HG02884 (cell line): ENCODE measurements around the gene OR51D1.

Experiments used
- ATAC-seq: cut with Tn5 transposase; IDR thresholded peaks from one replicate; pipeline ENCODE4 v1.9.1; 2021; ENCODE audit warnings: mild to moderate bottlenecking, moderate library complexity; ENCODE audit not compliant: unreplicated experiment

Gene OR51D1

DNA sequence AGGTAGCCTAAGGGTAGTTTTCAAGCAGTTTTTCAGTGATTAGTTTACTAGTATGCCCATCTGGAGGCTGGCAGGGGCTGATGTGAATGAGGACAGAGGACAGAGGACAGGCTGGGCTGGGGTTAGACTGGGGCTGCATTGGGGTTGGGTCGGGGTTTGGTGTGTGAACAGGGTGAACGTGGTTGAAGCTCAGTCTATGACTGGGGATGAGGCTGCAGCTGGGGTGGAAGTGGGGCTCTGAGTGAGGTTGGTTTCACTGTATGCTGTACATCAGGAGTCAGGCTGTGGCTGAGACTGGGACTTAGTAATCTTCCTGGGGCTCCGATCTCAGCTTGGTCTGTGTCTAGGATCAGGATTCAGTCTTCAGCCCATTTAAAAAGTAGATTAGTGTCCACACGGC is 7.0 kb downstream of the OR51D1 start:
- ATAC-seq, result no peak

DNA sequence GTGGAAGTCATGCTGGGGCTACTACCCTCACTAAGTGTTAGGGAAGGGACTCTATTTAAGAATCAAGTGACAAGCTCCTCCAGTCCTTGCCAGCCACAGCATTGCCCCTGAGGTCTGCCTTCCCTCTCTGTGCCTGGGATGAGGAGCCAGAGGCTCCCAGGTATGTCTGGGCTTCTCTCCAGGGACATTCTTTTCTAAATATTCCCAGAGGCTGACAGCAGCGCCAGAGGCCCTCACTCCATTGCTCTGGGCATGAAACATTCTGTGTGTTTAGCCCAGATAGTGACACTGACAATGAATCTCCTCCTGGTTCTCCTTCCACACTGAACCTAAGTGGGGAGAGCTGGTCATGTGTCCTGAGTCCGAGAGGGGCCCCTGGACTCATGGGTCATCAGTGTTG is 8.7 kb downstream of the OR51D1 start:
- no peak for ATAC-seq

DNA sequence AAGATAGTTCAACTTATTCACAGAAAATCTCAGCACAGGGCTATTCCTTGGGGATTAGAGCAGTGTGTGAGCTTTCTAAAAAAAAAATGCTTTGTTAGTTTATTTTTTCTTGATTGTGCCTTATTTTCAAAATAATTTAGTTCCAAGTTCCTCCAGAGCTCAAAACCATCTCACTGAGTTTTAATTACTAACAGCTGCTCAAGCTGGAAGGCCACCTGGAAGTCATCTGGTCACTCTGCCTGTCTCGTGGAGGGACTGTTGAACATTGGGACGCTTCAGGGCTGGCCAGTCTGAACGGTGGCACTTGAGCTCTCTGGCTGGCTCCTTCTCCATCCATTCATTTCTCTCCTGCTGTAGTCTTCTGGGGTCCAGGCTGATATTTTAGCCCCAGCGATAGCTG is 10.5 kb downstream of the OR51D1 start:
- no peak for ATAC-seq

DNA sequence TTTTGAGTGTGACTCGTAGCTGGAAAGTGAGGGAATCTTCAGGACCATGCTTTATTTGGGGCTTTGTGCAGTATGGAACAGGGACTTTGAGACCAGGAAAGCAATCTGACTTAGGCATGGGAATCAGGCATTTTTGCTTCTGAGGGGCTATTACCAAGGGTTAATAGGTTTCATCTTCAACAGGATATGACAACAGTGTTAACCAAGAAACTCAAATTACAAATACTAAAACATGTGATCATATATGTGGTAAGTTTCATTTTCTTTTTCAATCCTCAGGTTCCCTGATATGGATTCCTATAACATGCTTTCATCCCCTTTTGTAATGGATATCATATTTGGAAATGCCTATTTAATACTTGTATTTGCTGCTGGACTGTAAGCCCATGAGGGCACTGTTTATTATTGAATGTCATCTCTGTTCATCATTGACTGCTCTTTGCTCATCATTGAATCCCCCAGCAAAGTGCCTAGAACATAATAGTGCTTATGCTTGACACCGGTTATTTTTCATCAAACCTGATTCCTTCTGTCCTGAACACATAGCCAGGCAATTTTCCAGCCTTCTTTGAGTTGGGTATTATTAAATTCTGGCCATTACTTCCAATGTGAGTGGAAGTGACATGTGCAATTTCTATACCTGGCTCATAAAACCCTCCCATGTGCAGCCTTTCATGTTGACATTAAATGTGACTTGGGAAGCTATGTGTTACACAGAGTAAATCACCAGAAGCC is 17.5 kb downstream of the OR51D1 start:
- no peak for ATAC-seq

DNA sequence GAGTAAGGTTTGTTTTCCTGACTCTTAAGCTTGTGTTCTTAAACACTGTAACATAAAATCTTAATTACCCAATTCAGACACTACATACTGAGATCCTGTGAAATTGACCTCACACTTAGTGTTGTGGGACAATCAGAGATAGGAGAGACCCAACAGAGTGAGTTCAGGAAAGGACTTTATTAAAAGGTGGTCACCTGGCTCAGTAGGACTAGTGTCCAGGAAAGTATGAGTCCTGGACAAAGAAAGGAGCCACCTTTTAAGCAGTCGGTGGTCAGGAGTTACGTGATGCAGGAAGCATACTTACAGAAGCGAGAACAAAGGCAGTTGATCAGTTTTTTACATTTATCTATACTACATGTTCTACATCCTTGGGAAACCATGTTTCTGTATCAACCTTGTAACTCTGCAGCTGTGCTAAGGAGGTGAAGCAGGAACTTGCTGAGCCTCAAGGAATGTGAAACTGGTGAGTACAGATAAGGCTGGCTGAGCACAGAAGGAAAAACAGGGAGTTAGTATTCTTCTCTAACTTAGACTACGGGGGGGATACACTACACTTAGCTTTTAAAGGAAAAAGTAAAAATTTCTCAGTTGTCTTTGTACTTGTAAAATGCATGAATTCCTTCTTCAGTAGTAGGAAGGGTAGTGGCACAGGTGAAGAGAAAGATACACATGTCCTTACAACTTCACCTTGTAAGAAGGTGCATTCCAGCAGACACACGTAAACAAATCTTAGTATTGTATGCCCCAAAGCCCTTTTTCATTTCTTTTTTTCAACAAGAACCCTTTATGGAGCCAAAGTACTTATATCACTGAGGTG is 21.6 kb downstream of the OR51D1 start:
- no peak for ATAC-seq

DNA sequence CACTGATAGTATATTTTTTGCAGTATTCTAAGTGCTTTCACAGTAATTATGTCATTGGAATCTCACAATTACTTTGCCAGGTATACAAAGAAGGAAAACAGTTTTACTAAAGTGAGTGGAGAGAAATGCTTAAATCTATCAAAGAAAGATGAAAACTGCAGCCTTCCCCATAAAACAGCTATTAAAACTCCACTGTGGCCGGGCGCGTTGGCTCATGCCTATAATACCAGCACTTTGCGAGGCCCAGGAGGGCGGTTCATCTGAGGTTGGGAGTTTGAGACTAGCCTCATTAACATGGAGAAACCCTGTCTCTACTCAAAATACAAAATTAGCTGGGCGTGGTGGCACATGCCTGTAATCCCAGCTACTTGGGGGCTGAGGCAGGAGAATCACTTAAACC is 25.6 kb downstream of the OR51D1 start:
- ATAC-seq, result no peak

DNA sequence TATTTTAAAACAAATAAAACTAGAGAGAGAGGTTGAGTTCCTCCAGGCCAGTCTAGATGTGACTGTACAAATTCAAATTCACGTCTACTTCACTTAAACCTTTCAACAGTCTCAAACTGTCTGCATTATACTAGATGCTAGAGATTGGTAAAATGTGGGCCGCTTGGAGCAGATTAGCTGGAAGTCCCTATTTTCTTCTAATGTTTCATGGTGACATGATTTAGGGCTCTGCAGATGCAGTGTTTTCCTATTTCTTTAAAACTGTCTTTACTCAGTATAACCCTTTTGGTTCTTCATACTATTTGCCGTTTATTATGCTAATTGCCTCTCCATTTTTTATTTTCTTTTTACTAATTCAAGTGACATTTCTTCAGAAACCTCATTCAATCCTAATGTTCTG is 26.9 kb downstream of the OR51D1 start:
- no peak for ATAC-seq

DNA sequence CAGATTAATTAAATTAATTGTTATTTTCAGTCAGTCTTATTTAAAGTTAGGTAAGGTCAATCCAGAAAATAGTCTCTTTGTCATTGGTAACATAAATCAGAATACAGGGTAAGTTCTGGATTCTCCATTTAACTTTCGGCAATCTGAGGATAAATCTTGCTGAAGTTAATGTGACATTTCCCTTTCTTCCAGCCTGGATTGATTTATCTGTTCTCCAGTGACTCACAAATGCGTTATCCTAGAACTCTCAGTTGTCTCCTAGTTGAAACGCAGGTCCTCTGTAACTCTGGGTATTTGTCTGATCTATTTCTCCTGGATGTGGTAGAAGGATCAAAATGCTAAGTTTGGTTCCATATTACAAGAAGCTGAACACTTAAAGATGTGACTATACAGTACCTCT is 27.5 kb downstream of the OR51D1 start:
- no peak for ATAC-seq

DNA sequence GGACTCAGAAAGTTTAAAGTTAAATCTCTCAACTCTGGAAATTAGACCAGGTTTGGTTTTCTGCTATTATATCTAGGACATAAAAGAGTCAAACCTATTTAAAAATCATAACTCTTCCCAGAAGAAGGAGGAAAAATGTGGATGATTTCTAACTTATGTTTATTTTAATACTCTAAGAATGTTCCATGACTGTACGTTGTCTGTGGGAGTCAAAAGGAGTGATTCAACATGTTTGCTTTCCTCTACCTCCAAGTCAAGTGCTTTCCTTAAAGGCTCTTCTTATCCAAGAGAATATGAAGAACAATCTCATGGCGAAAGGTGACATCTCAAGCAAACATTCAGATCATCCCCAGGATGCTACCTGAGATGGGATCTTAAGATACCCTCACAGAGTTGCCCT is 28.1 kb downstream of the OR51D1 start:
- ATAC-seq, result no peak

DNA sequence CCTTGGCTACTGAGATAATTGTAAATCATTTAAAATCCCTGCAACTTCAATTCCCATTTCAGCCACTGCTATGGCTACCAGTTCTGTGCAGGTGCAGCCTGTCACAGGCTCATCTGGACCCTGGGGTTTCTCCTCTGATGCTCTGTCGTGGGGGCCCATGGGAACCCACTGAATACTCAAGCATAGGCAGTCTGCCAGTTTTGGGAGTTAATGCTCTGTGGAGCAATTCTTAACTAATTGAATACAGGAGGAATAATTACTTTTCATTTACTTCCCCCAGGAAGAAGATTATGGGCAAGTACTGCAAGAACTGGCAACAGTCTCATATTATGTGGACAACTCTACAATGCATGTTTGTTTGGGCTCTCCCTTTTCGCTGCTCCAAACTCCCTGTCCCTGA is 34.5 kb downstream of the OR51D1 start:
- no peak for ATAC-seq

DNA sequence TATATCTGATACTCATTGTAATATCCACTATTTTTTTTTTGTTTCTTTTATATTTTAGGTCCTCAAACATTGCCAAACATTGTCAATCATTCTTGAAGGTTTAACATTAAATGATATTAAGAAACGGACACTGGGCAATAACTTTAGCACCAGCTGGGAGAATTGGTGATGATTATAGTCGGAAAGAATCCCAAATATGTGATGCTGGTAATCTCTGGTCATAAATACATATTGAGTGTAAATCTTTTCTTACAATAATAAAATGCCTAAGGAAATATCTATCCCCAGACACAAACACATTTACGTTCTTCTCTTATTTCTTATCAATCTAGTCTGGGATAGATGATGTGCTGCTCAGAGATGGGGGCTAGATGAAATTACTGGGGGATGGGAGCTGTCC is 35.2 kb downstream of the OR51D1 start:
- ATAC-seq, result no peak

DNA sequence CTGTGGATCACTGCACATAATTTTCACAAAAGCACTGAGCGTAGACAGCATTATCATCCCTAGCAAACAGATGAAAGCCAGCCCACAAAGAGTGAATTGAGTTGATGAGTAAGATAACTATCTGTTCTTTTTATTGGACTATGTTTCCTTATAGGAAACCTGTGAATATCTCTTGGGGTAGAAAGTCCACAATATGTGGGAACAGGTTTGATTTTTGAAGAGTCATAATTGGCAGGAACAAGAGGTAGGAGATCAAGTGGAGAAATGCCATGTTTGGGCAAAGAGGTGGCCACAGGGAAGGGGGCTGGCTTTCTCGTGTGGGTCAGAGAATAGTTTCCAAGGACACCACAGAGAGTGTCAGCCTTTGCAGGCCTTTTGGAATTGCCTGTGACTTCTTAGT is 36.5 kb downstream of the OR51D1 start:
- no peak for ATAC-seq

DNA sequence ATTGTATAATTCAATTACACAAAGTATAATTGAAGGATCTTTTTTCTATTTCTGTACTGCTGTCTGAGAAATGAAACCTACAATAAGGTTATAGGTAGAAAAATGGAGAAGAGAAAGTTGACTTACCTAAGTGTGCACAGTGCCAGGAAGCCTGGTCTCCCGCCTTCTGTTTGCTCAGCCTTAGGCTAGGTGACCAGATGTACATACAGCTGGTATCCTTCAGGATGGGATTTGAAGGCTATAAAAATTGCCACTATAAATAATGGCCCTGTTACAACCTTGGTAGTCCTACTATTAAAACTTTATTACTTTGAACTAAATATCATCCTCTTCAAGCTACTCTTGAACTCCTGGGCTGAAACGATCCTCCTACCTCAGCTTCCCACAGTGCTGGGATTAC is 40.7 kb downstream of the OR51D1 start:
- ATAC-seq, result no peak

DNA sequence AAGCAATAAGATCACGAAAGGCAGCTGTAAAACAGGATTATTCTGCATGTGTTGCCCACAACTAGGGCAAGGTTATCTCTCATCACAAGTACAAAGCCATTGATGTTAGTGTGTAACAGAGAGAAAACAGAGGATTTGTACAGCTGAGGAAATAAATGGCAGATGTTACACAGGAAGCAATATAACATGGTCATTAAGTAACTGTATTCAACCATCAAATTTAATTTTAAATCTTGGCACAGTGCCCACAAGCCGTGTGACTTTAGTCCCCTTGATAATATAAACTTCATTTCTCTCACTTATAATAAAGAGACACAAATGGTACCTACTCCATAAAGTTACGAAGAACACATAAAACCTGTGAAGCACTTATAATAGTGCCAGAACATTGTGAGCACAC is 43.1 kb downstream of the OR51D1 start:
- no peak for ATAC-seq

DNA sequence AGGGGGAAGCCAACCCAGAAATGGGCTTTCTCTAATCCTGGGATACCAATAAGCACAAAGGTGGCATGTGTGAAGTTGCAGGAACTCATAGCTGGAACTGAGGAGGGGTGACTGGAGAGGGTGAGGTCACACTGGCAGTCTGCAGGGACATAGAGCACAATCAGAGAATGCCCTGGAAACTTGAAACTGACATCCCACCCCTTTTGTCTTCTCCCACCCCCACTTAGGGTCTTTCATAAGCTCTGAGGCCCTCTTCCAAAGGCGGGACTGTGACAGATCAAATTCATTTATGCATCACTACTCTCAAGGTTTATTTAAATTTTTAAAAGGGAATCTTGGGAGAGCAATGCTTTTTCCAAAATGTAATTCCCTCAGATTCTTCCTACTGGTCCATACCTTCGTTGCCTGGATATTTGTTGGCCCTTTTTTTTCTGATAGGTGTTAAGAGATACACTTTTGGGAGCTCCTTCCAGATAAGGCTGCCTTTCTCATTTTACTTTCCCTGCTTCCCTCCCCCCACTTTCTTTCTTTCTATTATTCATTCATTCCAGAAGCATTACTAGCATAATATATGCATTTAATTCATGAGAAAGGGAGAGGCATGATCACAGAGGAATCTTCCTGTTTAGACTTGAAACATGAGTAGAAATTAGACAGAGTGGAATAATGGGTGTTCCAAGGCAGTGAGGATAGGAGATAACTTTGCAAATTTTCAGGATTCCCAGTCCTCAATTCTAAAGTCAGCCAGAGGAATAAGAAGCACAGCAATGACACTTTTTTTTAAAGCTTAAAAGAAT is 45.5 kb downstream of the OR51D1 start:
- no peak for ATAC-seq

DNA sequence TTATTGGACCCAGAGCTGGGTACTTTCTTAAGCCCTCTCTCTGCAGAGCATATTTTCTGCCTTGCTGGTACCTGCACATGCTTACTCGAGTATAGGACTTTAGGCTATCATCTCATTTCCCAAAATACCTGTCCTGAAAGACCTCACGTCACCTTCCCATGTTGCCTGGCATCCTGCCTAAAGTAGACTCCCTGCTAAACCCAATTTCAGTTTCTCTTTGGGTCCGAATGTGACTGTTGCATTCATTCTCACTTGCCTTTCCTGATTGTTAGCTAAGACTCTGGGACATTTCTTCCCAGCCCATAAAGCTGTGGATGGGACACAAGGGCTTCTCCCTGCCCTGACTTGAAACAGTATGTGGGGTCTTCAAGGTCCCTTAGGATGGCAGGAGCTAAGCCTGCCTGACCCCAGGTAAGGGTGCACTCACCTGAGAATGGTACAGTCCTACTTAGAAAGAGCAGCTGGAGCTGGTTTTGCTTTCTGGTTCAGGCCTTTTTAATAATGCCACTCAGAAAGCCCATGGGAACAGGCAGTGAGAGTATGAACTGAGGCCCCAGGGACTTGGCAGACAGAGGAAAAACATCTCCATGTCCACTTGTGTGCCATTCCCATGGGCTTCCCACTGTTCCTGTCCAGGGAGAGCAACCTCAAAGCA is 47.5 kb downstream of the OR51D1 start:
- ATAC-seq, result no peak
